SU-DHL-6 (cell line): ENCODE results near the gene JUNB.
A peak's percentile ranks its signal among the peaks of the same experiment; 100 is the strongest.

ENCODE experiments used
- H2AFZ ChIP-seq: fragments of 200-600 bp; sonication (generic); 2 replicates; pipeline ENCODE4 v1.6.1; 2014; ENCODE audit warnings: low read depth, mild to moderate bottlenecking, moderate library complexity, mixed read lengths, antibody characterized with exemption, low read length; ENCODE audit not compliant: severe bottlenecking
- H3F3A ChIP-seq: fragments of 200-600 bp; shearing (Covaris generic); 2 replicates; pipeline ENCODE4 v1.6.0; 2016; ENCODE audit warnings: antibody characterized with exemption, mild to moderate bottlenecking; ENCODE audit not compliant: insufficient read depth
- H3K27ac ChIP-seq: fragments of 200-600 bp; sonication (generic); 2 replicates; pipeline ENCODE4 v1.5.1; 2016; ENCODE audit warnings: low read depth, mild to moderate bottlenecking, low read length, moderate library complexity, mixed read lengths
- H3K27me3 ChIP-seq: fragments of 200-600 bp; sonication (generic), shearing (Covaris generic); 2 replicates; pipeline ENCODE4 v1.6.0; 2014; ENCODE audit warnings: mild to moderate bottlenecking, low read length
- H3K36me3 ChIP-seq: fragments of 200-600 bp; sonication (generic); 2 replicates; pipeline ENCODE4 v1.6.1; 2014; ENCODE audit warnings: mild to moderate bottlenecking, low read length, mixed read lengths
- H3K4me2 ChIP-seq: fragments of 300-600, 200-600 bp; shearing (Covaris generic), sonication (generic); 2 replicates; pipeline ENCODE4 v1.6.0; 2014; ENCODE audit warnings: low read length, low read depth, mild to moderate bottlenecking; ENCODE audit not compliant: poor library complexity, severe bottlenecking
- H3K4me3 ChIP-seq: fragments of 200-600 bp; sonication (generic); 2 replicates; pipeline ENCODE4 v1.5.1; 2014; ENCODE audit warnings: antibody characterized with exemption, low read length, mild to moderate bottlenecking, mixed read lengths; ENCODE audit not compliant: insufficient read depth, poor library complexity, severe bottlenecking
- H3K79me2 ChIP-seq: fragments of 200-600 bp; sonication (generic); 2 replicates; pipeline ENCODE4 v1.6.1; 2014; ENCODE audit warnings: mild to moderate bottlenecking, low read length, moderate library complexity; ENCODE audit not compliant: insufficient read depth
- H3K9ac ChIP-seq: fragments of 200-600 bp; sonication (generic); 2 replicates; pipeline ENCODE4 v1.7.0; 2014; ENCODE audit warnings: mild to moderate bottlenecking, low read length
- H3K9me2 ChIP-seq: fragments of 200-600 bp; sonication (generic); replicated peaks from 2 replicates; pipeline ENCODE4 v1.6.1; 2014; ENCODE audit warnings: low read length; ENCODE audit not compliant: insufficient read depth
- H3K9me3 ChIP-seq: fragments of 200-600 bp; sonication (generic); 2 replicates; pipeline ENCODE4 v1.6.1; 2014; ENCODE audit warnings: low read length, mixed read lengths; ENCODE audit not compliant: insufficient read depth
- H4K20me1 ChIP-seq: fragments of 200-600 bp; sonication (generic); 2 replicates; pipeline ENCODE4 v1.6.1; 2014; ENCODE audit warnings: low read depth, mild to moderate bottlenecking, antibody characterized with exemption, low read length, moderate library complexity, mixed read lengths
- EZH2phosphoT487 ChIP-seq: fragments of 200-600 bp; sonication (generic), shearing (Covaris generic); conservative IDR thresholded peaks from 2 replicates; pipeline ENCODE4 v1.6.1; 2018; ENCODE audit warnings: mild to moderate bottlenecking, antibody characterized with exemption, low read length, moderate library complexity, mixed read lengths
- TF ChIP-seq, protein P1 (sequence below): fragments of 200-600 bp; sonication (generic); IDR thresholded peaks from one replicate; pipeline ENCODE4 v1.5.1; 2017; ENCODE audit warnings: antibody characterized with exemption, mild to moderate bottlenecking, low read length, moderate library complexity; ENCODE audit not compliant: insufficient read depth, poor library complexity, severe bottlenecking

JUNB gene

GRCh38 chr19:12767666-12768065 is 23.6 kb upstream of the JUNB start:
- H3F3A ChIP-seq: no peaks in the 10 kb centered on the region

GRCh38 chr19:12769689-12770088 is 21.6 kb upstream of the JUNB start:
- H3F3A ChIP-seq: no peaks in the 10 kb centered on the region
- H3K9me2 ChIP-seq: no peaks in the 10 kb centered on the region
- H3K27ac ChIP-seq: no peak overlapping the region
- H3K9me3 ChIP-seq: no peaks in the 10 kb centered on the region
- H3K9ac ChIP-seq: peak overlapping the region; percentile 16; the same call in 1 of the 2 replicates
- H3K4me2 ChIP-seq: peak overlapping the region; percentile 46
- no peak overlapping the region for H3K4me3 ChIP-seq
- H3K27me3 ChIP-seq: no peaks in the 10 kb centered on the region
- H3K79me2 ChIP-seq: no peaks in the 10 kb centered on the region
- peak overlapping the region; percentile 23 for H2AFZ ChIP-seq
- TF ChIP-seq, protein P1, sequence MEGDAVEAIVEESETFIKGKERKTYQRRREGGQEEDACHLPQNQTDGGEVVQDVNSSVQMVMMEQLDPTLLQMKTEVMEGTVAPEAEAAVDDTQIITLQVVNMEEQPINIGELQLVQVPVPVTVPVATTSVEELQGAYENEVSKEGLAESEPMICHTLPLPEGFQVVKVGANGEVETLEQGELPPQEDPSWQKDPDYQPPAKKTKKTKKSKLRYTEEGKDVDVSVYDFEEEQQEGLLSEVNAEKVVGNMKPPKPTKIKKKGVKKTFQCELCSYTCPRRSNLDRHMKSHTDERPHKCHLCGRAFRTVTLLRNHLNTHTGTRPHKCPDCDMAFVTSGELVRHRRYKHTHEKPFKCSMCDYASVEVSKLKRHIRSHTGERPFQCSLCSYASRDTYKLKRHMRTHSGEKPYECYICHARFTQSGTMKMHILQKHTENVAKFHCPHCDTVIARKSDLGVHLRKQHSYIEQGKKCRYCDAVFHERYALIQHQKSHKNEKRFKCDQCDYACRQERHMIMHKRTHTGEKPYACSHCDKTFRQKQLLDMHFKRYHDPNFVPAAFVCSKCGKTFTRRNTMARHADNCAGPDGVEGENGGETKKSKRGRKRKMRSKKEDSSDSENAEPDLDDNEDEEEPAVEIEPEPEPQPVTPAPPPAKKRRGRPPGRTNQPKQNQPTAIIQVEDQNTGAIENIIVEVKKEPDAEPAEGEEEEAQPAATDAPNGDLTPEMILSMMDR: no peak
- no peak for TF ChIP-seq EZH2phosphoT487
- no peaks in the 10 kb centered on the region for H3K36me3 ChIP-seq
- H4K20me1 ChIP-seq: no peaks in the 10 kb centered on the region

More at GRCh38 chr19:12767666-12768065, 23.6 kb upstream of the JUNB start:
- Histone ChIP-seq H3K4me3 (no peak overlapping the region), H3K9ac (no peak overlapping the region), H4K20me1 (no peaks in the 10 kb centered on the region), H3K36me3 (no peaks in the 10 kb centered on the region), H3K27me3 (no peaks in the 10 kb centered on the region), H3K9me3 (no peaks in the 10 kb centered on the region), H3K4me2 (no peak overlapping the region), H2AFZ (no peak overlapping the region), H3K79me2 (no peaks in the 10 kb centered on the region), H3K27ac (no peak overlapping the region), H3K9me2 (no peaks in the 10 kb centered on the region)
- TF ChIP-seq EZH2phosphoT487: no peak
- TF ChIP-seq, protein P1: no peak

DNA sequence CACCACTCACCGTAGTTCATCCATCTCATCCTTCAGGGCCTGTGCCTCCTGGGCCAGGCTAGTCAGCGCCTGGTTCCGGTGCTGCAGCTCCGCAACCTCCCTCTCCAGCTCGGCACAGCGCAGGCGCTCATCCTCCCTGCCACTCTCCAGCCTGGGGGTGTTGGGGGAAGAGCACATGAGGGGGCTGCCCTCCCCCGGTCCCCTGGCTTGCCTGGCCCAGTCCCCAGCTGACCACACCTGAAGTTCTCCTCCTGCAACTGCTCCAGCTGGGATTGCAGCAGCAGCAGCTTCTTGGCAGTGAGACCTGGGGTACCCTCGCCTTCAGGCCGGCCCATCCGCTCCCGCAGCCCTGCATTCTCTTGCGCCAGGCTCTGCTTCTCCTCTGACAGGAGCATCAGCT is 20.4 kb upstream of the JUNB start:
- Histone ChIP-seq H3K27ac (no peak overlapping the region), H3K9me2 (no peaks in the 10 kb centered on the region), H3K9ac (no peak overlapping the region), H3K36me3 (no peaks in the 10 kb centered on the region), H3K4me2 (no peak overlapping the region), H2AFZ (no peak overlapping the region), H4K20me1 (no peaks in the 10 kb centered on the region), H3K79me2 (no peaks in the 10 kb centered on the region), H3F3A (no peaks in the 10 kb centered on the region), H3K9me3 (no peaks in the 10 kb centered on the region), H3K27me3 (no peaks in the 10 kb centered on the region), H3K4me3 (no peak overlapping the region)
- no peak for TF ChIP-seq EZH2phosphoT487
- TF ChIP-seq, protein P1: no peak
